ELR (cell line): ENCODE data around the gene HS6ST1.

Experiments used
- DNase-seq: peaks from one replicate; pipeline ENCODE4 v3.0.0-alpha.2; 2015; ENCODE audit warnings: low read depth

HS6ST1 gene, protein sequence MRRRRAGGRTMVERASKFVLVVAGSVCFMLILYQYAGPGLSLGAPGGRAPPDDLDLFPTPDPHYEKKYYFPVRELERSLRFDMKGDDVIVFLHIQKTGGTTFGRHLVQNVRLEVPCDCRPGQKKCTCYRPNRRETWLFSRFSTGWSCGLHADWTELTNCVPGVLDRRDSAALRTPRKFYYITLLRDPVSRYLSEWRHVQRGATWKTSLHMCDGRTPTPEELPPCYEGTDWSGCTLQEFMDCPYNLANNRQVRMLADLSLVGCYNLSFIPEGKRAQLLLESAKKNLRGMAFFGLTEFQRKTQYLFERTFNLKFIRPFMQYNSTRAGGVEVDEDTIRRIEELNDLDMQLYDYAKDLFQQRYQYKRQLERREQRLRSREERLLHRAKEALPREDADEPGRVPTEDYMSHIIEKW

DNA sequence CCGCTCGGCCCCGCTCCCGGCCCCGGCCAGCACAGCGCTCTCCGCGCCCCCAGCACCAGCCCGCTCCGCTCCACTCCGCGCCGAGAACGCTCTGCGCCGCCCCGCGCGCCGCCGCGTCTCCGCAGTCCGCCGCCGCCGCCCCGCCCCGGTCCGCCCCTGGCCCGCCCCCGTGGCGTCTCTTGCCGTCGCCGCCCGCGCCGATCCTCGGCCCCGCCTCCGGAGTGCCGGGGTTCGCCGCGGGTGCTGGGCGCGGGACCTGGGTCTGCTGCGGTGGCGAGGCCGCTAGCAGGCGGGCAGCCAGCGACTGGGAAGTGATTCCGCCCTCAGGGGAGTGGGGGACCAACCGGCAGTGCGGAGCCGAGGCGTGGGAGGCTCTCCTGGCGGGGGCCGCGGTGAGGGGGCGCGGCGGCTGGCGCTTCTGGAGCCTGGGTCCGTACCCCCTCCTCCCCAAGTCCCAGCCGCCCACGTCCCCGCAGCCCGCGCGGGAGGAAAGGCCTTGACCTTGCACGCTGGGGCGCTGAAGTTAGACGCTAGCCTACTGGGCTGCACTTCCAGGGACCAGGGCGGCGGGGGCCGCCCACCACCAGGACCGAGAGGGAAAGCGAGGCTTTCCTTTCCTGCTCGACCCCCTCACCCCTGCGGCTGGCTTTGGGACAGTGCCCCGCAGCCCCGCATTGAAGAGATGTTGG is at the start of gene HS6ST1:
HS6ST1 (minus strand) TSS at position 93 of the 689 bp plus-strand sequence. CDS start 305 bp downstream, outside the sequence.
- DNase-seq, result peak; percentile 85

GRCh38 chr2:128367601-128368359 is 49.1 kb upstream of the HS6ST1 start:
- DNase-seq, result no peak

DNA sequence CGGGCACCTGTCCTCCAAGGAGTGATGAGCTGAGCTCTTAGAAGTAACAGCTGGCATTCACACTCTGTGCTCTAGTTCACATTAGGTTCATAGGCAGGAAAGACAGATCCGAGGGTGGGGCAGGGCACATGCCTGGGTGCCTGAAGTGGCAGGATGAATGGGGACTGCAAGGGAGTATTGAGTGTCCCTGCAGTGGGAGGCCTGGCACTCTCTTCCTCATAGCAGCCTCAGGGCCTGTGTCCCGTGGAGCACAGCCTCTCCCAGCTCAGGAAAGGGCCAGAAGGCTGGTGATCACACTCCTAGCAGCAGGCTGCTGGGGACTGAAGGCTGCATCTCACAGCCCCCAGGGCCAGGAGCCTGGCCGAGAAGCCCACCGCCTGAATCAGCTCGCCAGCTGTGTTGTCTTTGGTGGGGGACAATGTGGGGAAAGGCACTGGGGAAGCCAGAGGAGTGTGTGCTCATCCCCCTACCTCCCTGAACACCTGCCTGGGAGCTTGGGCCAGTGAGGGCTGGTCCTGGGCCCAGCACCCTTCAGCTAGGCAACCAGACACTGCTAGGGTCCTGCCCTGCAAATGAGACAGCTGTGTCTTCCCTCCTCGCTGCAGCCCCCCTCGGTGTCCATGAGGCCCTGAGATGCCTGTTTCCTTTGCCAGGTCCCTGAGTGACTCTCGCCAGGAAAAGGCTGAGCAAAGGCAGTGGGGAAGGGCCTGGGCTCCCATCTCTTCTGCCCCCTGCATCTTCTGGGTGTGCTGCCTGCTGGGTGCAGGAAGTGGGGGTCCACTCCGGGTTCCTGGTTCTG is 48.2 kb upstream of the HS6ST1 start:
- DNase-seq, result no peak

DNA sequence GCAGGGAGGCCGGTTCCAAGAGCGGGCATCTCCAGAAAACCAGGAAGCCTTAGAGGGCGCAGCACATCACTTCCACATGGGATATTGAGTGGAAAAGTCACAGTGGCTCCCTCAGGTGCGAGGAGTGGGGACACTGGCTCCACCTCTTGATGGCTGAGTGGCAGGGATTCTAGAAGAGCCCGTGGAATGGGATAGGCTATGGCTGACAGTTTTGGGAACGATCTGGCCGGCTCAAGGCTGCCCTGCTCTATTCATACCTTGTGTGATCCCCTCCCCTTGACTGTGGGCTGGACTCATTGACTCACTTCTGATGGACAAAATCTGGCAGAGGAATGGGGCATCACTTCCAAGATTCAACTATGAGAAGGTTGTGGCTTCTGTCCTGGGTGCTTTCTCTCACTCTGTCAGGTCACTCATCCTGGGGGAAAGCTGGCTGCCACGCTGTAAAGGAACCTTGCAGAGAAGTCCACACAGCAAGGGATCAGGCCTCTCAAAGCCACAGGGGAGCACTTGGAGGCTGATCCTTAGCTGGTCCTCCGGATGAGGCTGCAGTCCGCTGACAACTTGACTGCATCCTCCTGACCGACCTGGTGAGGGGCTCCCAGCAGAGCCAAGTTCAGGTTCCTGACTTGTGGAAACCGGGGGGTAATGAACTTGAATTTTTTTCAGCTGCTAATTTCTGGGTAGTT is 46.7 kb upstream of the HS6ST1 start:
- no peak for DNase-seq

- DNase-seq, result no peak
Measured at GRCh38 chr2:128364441-128364911, 45.8 kb upstream of the HS6ST1 start.

DNA sequence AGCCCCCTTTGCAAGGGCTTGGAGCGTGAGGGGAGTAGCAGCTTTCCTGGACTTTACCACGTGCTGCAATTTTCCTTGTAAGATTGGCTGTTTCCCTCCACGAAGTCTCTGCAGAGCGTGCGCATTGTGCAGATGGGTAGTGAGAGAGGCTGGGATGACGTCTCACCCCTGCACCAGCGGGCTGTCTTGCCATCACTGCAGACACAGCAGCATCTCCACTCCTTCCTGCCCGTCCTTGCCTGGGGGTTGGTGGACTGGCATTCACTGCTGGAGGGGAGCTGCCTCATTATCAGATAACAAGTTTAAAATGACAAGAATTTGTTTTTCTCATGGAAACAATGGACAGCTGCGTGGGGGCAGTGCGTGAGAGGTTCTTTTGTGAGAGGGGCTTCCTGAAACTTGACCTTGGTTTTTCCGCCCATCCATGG is 45.3 kb upstream of the HS6ST1 start:
- DNase-seq, result no peak

DNA sequence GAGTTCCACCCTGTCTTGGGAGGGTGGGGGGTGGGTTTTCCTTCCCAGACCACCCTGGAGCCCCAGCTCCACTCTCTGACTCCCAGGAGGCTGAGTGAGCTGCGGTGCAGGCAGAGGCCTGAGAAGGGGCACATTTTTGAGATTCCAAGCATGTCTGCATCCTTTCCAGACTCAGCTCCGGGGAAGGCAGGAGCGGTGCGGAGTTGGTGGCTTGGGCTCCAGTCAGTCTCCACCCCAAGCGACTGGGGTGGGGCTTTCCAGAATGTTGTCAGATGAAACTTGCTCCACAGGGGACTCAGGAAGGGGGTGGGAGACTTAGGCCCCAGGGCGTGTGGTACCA is 44.2 kb upstream of the HS6ST1 start:
- peak; percentile 60 for DNase-seq

DNA sequence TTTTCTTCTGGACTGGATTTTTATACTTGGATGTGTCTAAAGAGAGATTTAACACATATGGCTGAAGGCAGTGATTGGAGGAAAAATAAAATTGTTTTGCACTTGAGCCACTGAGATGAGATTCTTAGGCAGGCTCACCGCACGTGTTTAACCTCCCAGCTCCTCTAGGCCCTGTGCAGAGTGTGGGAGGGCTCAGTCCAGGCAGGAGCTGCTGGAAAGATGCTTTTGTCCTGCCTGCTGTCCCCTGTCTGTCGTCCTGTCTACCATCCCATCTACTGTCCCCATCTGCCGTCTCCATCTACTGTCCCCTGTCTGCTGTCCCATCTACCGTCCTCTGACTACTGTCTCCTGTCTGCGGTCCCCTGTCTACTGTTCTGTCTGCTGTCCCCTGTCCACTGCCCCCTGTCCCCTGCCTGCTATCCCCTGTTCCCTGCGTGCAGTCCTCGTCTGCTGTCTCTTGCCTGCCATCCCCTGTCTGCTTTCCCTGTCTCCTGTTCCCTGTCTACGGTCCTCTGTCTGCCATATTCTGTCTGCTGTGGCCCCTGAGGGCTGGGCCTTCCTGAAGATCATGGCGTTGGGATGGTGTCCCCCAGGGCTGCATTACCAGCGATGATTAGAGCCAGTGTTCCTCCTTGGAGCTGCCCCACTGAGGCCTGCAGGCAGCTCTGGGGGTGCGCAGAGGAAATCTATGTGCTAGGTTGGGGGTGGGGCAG is 43.7 kb upstream of the HS6ST1 start:
- DNase-seq, result no peak

GRCh38 chr2:128361376-128362131 is 42.9 kb upstream of the HS6ST1 start:
- DNase-seq, result no peak

- no peak for DNase-seq
Measured at GRCh38 chr2:128360711-128361110, 42.0 kb upstream of the HS6ST1 start.

GRCh38 chr2:128359841-128360240 is 41.2 kb upstream of the HS6ST1 start:
- DNase-seq, result no peak

DNA sequence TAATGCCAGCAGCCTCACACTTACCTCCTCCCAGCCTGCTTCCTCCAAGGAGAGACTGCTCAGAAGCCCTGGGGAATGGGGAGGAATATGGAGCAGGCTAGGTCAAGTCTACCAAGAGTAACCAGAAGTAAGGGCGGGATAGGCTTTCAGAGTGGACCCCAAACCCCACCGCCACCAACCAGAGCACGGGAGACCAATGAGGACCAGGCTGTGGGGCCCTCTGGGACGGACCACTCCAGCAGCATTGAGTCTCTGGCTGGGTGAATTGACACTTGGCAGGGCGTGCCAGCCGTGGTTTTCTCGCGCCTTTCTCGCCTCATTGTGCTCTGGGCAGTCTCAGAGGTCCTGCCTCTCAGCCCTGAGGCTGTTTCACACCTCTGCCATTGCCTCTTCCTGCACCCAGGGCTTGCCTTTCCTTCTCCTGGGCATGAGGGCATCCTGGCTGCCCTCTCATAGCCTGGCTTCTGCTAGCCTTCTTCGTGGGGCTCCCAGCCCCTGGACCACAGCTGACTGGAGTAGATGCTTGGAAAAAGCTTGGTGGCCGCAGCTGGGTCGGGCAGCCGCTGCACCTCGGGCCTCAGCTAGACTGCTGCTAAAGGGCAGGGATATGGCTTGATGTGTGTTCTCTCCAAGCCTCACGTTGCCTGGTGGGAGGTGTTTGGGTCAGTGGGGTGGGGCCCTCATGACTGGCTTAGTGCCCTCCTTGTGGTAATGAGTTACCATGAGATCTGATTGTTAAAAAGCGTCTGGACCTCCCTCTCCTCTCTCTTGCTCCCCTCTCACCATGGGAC is 40.5 kb upstream of the HS6ST1 start:
- no peak for DNase-seq

GRCh38 chr2:128357506-128358370 is 39.1 kb upstream of the HS6ST1 start:
- DNase-seq, result no peak

GRCh38 chr2:128356127-128356526 is 37.5 kb upstream of the HS6ST1 start:
- no peak for DNase-seq

DNA sequence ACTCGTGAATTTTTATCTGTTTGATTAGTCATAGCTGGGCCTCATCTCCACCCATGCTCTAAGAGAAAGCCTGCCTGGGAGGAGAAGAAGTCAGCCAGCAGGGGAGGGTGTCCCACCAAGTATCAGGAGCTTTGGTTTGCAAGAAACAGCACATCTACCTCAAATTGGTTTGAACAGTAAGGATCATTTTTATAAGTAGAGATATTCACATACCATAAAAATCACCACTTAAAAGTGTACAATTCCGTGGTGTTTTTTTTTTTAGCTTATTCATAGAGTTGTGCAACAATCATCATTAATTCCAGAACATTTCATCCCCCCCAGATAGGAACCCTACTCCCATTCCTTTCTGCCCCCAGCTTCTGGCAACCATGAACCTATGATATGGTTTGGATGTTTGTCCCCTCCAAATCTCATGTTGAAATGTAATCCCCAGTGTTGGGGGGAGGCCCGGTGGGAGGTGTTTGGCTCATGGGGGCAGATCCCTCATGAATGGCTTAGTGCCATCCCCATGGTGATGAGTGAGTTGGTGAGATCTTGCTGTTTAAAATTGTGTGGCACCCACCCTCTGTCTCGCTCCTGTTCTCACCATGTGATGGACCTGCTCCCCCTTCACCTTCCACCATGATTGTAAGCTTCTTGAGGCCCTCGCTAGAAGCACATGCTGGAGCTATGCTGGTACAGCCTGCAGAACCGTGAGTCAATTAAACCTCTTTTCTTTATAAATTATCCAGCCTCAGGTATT is 36.2 kb upstream of the HS6ST1 start:
- DNase-seq, result no peak

GRCh38 chr2:128354161-128354560 is 35.5 kb upstream of the HS6ST1 start:
- no peak for DNase-seq

- DNase-seq, result no peak
Measured at GRCh38 chr2:128350736-128351135, 32.1 kb upstream of the HS6ST1 start.
